A673 (cell line): ENCODE results near the gene CD164L2. TPM values are rescaled to one million over a fixed set of nuclear protein-coding genes. Genes with fewer than 3 reads are reported as not detected.
"Not testable (repeated sequence)": the region's sequence is repeated elsewhere in the genome, so short reads cannot be mapped to it uniquely, and the experiment has no call there.

Source experiments
- BruUV-seq: library from RNA; stranded (reverse); fragments of 400-500 nt; replicated peaks from 2 replicates; lab custom pipeline; 2021; lab: Mats Ljungman, UMichigan
- CTCF ChIA-PET: fragments of 300-600 bp; sonication (Branson Sonifier 250); formaldehyde crosslinking; loops from one replicate; lab custom pipeline; 2022; ENCODE audit warnings: antibody characterized with exemption; lab: Charles Lee
- POLR2A ChIA-PET: fragments of 300-600 bp; sonication (Branson Sonifier 250); formaldehyde crosslinking; loops from one replicate; lab custom pipeline; 2022; ENCODE audit warnings: antibody characterized with exemption; ENCODE audit not compliant: low non-redundant PET; lab: Charles Lee
- DNase-seq: peaks from one replicate; pipeline ENCODE4 v3.0.0-alpha.2; 2015; ENCODE audit warnings: low spot score
- H3K27ac ChIP-seq: fragments of 200-600 bp; sonication (generic); 2 replicates; pipeline ENCODE4 v1.5.1; 2016; ENCODE audit warnings: mixed run types, low read depth, mild to moderate bottlenecking, mixed read lengths, antibody characterized with exemption, low read length; ENCODE audit not compliant: poor library complexity, severe bottlenecking
- H3K27me3 ChIP-seq: fragments of 200-600 bp; sonication (generic); replicated peaks from 2 replicates; pipeline ENCODE4 v1.6.1; 2017; ENCODE audit warnings: mixed run types, low read depth, mild to moderate bottlenecking, mixed read lengths, antibody characterized with exemption, low read length; ENCODE audit not compliant: insufficient read depth, poor library complexity
- H3K36me3 ChIP-seq: fragments of 200-600 bp; sonication (generic); 2 replicates; pipeline ENCODE4 v1.6.1; 2016; ENCODE audit warnings: mixed run types, mild to moderate bottlenecking, mixed read lengths, antibody characterized with exemption, low read length; ENCODE audit not compliant: insufficient read depth, poor library complexity, severe bottlenecking
- H3K4me1 ChIP-seq: fragments of 200-600 bp; sonication (generic); 2 replicates; pipeline ENCODE4 v1.6.1; 2017; ENCODE audit warnings: mixed run types, mild to moderate bottlenecking, mixed read lengths, antibody characterized with exemption, low read length; ENCODE audit not compliant: insufficient read depth, poor library complexity, severe bottlenecking
- H3K4me3 ChIP-seq: fragments of 200-600 bp; sonication (generic); 2 replicates; pipeline ENCODE4 v1.5.1; 2016; ENCODE audit warnings: low read depth, mixed run types, mild to moderate bottlenecking, mixed read lengths, low read length; ENCODE audit not compliant: poor library complexity, severe bottlenecking
- H3K9me3 ChIP-seq: fragments of 200-600 bp; sonication (generic); 2 replicates; pipeline ENCODE4 v1.6.1; 2016; ENCODE audit warnings: mixed run types, low read depth, mild to moderate bottlenecking, mixed read lengths, antibody characterized with exemption, low read length; ENCODE audit not compliant: poor library complexity, severe bottlenecking
- CTCF ChIP-seq: fragments of 300-800, 200-600 bp; sonication (generic); conservative IDR thresholded peaks from 2 replicates; pipeline ENCODE4 v1.5.1; 2017; ENCODE audit warnings: low read depth, mild to moderate bottlenecking, antibody characterized with exemption, low read length, moderate library complexity, mixed read lengths
- EZH2 ChIP-seq: fragments of 200-600 bp; sonication (generic); IDR thresholded peaks from 2 replicates; pipeline ENCODE4 v1.6.1; 2017; ENCODE audit warnings: borderline replicate concordance, low read depth, mild to moderate bottlenecking, mixed read lengths, antibody characterized with exemption, low read length; ENCODE audit not compliant: poor library complexity, severe bottlenecking
- intact Hi-C: fragments of 100-400 bp; cut with micrococcal nuclease; formaldehyde crosslinking; loops from one replicate; pipeline ENCODE4 v1.10.0; 2022; ENCODE audit not compliant: unreplicated experiment
- total RNA-seq: library from RNA; stranded (reverse); gene quantifications from 2 replicates; pipeline ENCODE4 v1.2.3, GENCODE V29; 2021

CD164L2 gene
- total RNA-seq, 1 experiment from 2014 or later, result not detected

GRCh38 chr1:27388337-27389005 is 5.3 kb upstream of the CD164L2 start:
- Histone ChIP-seq H3K4me3 (no peak overlapping the region), H3K9me3 (no peaks in the 10 kb centered on the region), H3K27me3 (no peaks in the 10 kb centered on the region), H3K4me1 (peaks cover 12% of the 10 kb centered on the region), H3K36me3 (no peaks in the 10 kb centered on the region), H3K27ac (no peak overlapping the region)
- DNase-seq, result peak; percentile 50
- POLR2A ChIA-PET, result no interaction called here
- CTCF ChIA-PET, result interaction anchor here (1.5 kb wide), 1 partner anchor 344 kb away, joined by 6 read pairs; no protein-coding TSS in a partner anchor
- no peak for TF ChIP-seq EZH2
- peak; percentile 89 for TF ChIP-seq CTCF
- BruUV-seq, result no TSS peak
- intact Hi-C loops, result loop anchor here (2.0 kb wide), 1 partner anchor 88 kb away; no protein-coding TSS in a partner anchor

DNA sequence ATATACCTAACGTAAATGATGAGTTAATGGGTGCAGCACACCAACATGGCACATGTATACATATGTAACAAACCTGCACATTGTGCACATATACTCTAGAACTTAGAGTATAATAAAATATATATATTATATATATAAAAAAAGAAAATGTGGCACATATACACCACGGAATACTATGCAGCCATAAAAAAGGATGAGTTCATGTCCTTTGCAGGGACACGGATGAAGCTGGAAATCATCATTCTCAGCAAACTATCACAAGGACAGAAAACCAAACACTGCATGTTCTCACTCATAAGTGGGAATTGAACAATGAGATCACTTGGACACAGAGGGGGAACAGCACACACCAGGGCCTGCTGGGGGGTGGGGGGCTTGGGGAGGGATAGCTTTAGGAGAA is 1.7 kb upstream of the CD164L2 start:
- POLR2A ChIA-PET, H3K27ac ChIP-seq, CTCF ChIA-PET, intact Hi-C loops, BruUV-seq, DNase-seq, H3K4me3 ChIP-seq, H3K36me3 ChIP-seq, H3K27me3 ChIP-seq, H3K9me3 ChIP-seq, H3K4me1 ChIP-seq: not testable (repeated sequence)

DNA sequence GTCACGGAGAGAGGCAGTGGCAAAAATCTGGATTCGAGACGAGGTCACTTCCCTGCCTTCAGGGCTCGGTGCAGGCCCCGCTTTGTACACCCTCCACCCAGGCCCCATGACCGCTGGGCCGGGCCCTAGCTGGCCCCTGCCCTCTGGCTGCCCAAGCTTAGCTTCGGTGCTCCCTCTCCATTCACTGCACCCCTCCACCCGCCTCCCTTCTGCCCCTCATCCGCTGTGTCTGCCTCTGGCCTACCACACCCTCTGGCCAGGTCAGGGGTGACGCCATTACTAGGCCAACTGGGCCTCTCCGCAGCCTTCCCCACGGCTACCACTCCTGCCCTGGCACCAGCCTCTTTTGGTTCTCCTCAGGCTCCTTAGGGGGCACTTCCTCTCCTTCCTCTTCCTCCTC is 528 bp upstream of the CD164L2 start:
- Histone ChIP-seq H3K27me3 (no peaks in the 10 kb centered on the region), H3K36me3 (no peaks in the 10 kb centered on the region), H3K4me3 (no peak overlapping the region), H3K4me1 (no peaks in the 10 kb centered on the region), H3K9me3 (no peaks in the 10 kb centered on the region), H3K27ac (no peak overlapping the region)
- no peak for TF ChIP-seq CTCF
- no peak for TF ChIP-seq EZH2
- DNase-seq, result no peak
- intact Hi-C loops, result no loop called here
- ChIA-PET CTCF (interaction anchor here (0.5 to 0.6 kb wide), 2 partner anchors 154 to 338 kb away, joined by 3 to 4 read pairs; no protein-coding TSS in a partner anchor), POLR2A (interaction anchor here (0.7 kb wide), 1 partner anchor 34 kb away, joined by 6 read pairs; no protein-coding TSS in a partner anchor)
- no TSS peak for BruUV-seq
